Measurements from ENCODE around the gene SMCHD1.

DNA sequence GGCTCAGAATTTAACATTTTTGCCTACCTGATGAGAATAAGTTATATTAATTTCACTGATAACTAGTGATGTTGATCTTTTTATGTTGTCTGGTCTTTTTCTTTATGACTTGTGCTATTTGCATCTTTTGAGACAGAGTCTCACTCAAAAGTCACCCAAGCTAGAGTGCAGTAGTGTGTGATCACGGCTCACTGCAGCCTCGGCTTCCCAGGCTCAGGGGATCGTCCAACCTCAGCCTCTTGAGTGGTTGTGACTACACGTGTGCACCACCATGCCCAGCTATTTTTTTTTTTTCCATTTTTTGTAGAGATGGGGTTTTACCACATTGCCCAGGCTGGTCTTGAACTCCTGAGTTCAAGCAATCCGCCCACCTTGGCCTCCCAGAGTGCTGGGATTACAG is 7.5 kb downstream of the SMCHD1 start:
- TF ChIP-seq, protein P1, sequence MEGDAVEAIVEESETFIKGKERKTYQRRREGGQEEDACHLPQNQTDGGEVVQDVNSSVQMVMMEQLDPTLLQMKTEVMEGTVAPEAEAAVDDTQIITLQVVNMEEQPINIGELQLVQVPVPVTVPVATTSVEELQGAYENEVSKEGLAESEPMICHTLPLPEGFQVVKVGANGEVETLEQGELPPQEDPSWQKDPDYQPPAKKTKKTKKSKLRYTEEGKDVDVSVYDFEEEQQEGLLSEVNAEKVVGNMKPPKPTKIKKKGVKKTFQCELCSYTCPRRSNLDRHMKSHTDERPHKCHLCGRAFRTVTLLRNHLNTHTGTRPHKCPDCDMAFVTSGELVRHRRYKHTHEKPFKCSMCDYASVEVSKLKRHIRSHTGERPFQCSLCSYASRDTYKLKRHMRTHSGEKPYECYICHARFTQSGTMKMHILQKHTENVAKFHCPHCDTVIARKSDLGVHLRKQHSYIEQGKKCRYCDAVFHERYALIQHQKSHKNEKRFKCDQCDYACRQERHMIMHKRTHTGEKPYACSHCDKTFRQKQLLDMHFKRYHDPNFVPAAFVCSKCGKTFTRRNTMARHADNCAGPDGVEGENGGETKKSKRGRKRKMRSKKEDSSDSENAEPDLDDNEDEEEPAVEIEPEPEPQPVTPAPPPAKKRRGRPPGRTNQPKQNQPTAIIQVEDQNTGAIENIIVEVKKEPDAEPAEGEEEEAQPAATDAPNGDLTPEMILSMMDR (conservative IDR thresholded peaks at IDR 0.05), result no peak
- TF ChIP-seq ZFX (IDR thresholded peaks at IDR 0.05), result no peak

Measured in C4-2B (cell line).